HG02885 (cell line): ENCODE results near the gene SPRTN.

ENCODE experiments used
- ATAC-seq: cut with Tn5 transposase; IDR thresholded peaks from one replicate; pipeline ENCODE4 v1.9.1; 2021; ENCODE audit warnings: mild to moderate bottlenecking; ENCODE audit not compliant: unreplicated experiment, poor library complexity

The SPRTN gene

GRCh38 chr1:231374394-231374793, 36.3 kb downstream of the SPRTN start:
- no peak for ATAC-seq

- no peak for ATAC-seq
These were observed 38.0 kb downstream of the SPRTN start for GRCh38 chr1:231376101-231376500.

GRCh38 chr1:231376875-231377549, 38.9 kb downstream of the SPRTN start:
- peak; percentile 64 for ATAC-seq

GRCh38 chr1:231381729-231382128, 43.6 kb downstream of the SPRTN start:
- ATAC-seq, result no peak

GRCh38 chr1:231382426-231382825, 44.3 kb downstream of the SPRTN start:
- ATAC-seq, result no peak

- no peak for ATAC-seq
These were observed 45.2 kb downstream of the SPRTN start for GRCh38 chr1:231383159-231383860.

- ATAC-seq, result no peak
These were observed 46.8 kb downstream of the SPRTN start for GRCh38 chr1:231384696-231385415.

GRCh38 chr1:231385416-231385748, 47.3 kb downstream of the SPRTN start:
- ATAC-seq, result no peak

- no peak for ATAC-seq
These were observed 48.4 kb downstream of the SPRTN start for GRCh38 chr1:231386466-231386865.

GRCh38 chr1:231387770-231388669, 49.9 kb downstream of the SPRTN start:
- ATAC-seq, result no peak

GRCh38 chr1:231390071-231390470, 52.0 kb downstream of the SPRTN start:
- peak; percentile 47 for ATAC-seq

- ATAC-seq, result no peak
These were observed 54.5 kb downstream of the SPRTN start for GRCh38 chr1:231392389-231393131.

- ATAC-seq, result no peak
These were observed 55.6 kb downstream of the SPRTN start for GRCh38 chr1:231393668-231394067.

- ATAC-seq, result no peak
These were observed 57.2 kb downstream of the SPRTN start for GRCh38 chr1:231395076-231395997.

- ATAC-seq, result no peak
These were observed 57.9 kb downstream of the SPRTN start for GRCh38 chr1:231395998-231396390.

- no peak for ATAC-seq
These were observed 58.5 kb downstream of the SPRTN start for GRCh38 chr1:231396643-231397042.

- no peak for ATAC-seq
These were observed 60.0 kb downstream of the SPRTN start for GRCh38 chr1:231397886-231398671.

GRCh38 chr1:231401478-231401877, 63.4 kb downstream of the SPRTN start:
- ATAC-seq, result no peak
